Lower lobe of right lung (tissue), 2 donors: Measurements from ENCODE around the gene CMKLR1. TPM values are rescaled to one million over a fixed set of nuclear protein-coding genes. Genes with fewer than 3 reads are reported as not detected.
A peak's percentile ranks its signal among the peaks of the same experiment; 100 is the strongest.

Source experiments
- ATAC-seq, 2 donors: fragments of 200-7000 bp; cut with Tn5 transposase; one replicate each; pipeline ENCODE4 v1.9.1; 2020 to 2022; ENCODE audit warnings: mild to moderate bottlenecking in 2 of 2, moderate library complexity in 2 of 2
- DNase-seq: peaks from one replicate; pipeline ENCODE4 v3.0.0-alpha.2; 2020
- H3K27ac ChIP-seq: fragments of 200-600 bp; one replicate; pipeline ENCODE4 v1.8.0; 2022
- H3K27me3 ChIP-seq: fragments of 200-600 bp; one replicate; pipeline ENCODE4 v1.8.0; 2022; ENCODE audit warnings: low read depth
- H3K36me3 ChIP-seq: fragments of 200-600 bp; one replicate; pipeline ENCODE4 v1.8.0; 2022; ENCODE audit warnings: mild to moderate bottlenecking
- H3K4me1 ChIP-seq: fragments of 200-600 bp; one replicate; pipeline ENCODE4 v1.8.0; 2022
- H3K4me3 ChIP-seq: fragments of 200-600 bp; one replicate; pipeline ENCODE4 v1.8.0; 2022; ENCODE audit warnings: mild to moderate bottlenecking
- H3K9me3 ChIP-seq: fragments of 200-600 bp; one replicate; pipeline ENCODE4 v1.8.0; 2022
- CTCF ChIP-seq: fragments of 200-600 bp; IDR thresholded peaks from one replicate; pipeline ENCODE4 v1.8.0; 2022; ENCODE audit warnings: antibody characterized with exemption, mild to moderate bottlenecking
- intact Hi-C: fragments of 100-400 bp; cut with DNase I; formaldehyde crosslinking; loops from one replicate; pipeline ENCODE4 v1.11.0; 2022
- total RNA-seq: library from RNA; stranded (reverse); fragmentation: NEBNext Ultra II Directional; extraction: Animal tissue kit (Norgen Biotek cat#: 25700); gene quantifications from one replicate; pipeline ENCODE4 v1.2.1, GENCODE V29; 2021
- donor health status: DM: no; HTN: yes; CAD: no; lungs with severe emphysema.

CMKLR1 gene
- total RNA-seq, 1 donor from 2014 or later = 25.6 TPM

DNA sequence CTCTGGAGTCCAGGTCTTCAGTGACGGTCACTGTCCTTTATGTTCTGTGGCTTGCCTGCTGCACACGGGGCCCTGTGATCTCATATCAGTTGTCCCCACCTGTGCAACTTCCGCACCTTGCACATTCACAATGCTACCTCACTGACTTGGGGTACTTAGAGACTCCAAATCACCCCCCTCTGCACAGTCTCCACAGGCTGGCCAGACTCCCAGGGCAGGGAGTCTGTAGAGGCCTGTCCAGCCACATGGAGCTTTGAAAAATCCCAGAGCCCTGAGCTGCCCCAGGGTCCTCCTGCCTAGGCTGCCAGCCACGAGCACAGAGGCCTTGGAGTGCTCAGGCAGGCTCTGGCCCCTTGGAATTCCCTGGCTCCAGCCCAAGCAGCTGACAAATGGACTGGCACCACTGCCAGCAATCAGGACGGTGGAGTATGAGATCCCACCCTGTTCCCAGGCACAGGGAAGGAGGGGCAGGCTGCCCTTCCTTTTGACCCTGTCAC is 26.4 kb downstream of the CMKLR1 start:
- no peaks in the 10 kb centered on the region for H3K36me3 ChIP-seq
- DNase-seq (peak; percentile 69), ATAC-seq (peak; percentile 61 to 75)
- TF ChIP-seq CTCF = no peak
- H3K4me1 ChIP-seq = peaks cover 89% of the 10 kb centered on the region
- intact Hi-C loops = no loop called here
- H3K27ac ChIP-seq = peak overlapping the region; percentile 83
- H3K27me3 ChIP-seq = no peaks in the 10 kb centered on the region
- no peak overlapping the region for H3K4me3 ChIP-seq
- no peaks in the 10 kb centered on the region for H3K9me3 ChIP-seq

DNA sequence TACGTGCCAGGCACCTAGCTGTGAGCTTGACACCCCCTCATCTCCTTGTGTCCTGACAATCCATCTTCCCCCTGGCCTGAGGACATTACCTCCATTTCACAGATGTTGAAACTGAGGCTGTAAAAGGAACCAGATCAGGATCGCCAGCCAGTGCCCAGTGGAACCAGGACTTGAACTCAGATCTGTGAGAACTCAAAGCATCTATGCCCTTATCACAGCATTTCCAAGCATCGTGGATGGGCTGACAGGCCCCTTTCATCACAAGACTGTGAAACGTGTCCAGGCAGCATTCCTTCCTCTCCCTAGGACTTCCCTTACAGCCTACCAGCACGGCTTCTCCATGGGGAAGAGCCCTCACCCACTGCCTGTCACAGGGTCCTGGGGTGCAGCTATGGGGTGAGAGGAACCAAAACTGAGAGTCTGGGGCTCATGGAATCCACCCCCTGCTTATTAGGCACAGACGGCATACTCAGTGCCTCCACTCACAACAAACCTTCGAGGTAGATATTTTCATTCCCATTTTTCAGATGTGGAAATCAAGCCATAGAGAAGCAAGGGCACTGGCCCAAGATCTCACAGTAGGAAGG is 26.9 kb downstream of the CMKLR1 start:
- DNase-seq = no peak
- intact Hi-C loops = no loop called here
- Histone ChIP-seq H3K27ac (peak overlapping the region; percentile 83), H3K4me1 (peaks cover 90% of the 10 kb centered on the region), H3K27me3 (no peaks in the 10 kb centered on the region), H3K4me3 (no peak overlapping the region), H3K36me3 (no peaks in the 10 kb centered on the region), H3K9me3 (no peaks in the 10 kb centered on the region)
- no peak for ATAC-seq
- TF ChIP-seq CTCF = no peak

DNA sequence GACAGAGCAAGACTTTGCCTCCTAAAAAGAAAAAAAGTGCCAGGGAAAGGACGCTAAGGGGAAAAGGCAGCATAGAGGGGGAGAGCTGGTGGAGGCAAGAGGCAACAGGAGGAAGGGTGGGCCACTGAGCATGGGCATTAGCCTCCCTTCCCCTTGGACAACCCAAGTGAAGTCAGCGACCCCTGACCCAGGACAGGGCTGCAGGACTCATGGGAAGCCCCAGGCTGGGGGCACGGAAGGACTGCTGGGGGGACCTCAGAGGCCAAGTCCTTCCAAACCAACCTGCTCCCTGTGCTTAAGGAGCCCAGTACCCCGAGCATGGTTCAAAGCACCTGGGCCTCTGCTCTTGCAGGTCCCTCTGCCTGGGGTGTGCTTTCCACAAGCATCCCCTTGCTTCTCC is 27.5 kb downstream of the CMKLR1 start:
- ATAC-seq = no peak
- DNase-seq = no peak
- no peaks in the 10 kb centered on the region for H3K27me3 ChIP-seq
- intact Hi-C loops = no loop called here
- H3K9me3 ChIP-seq = no peaks in the 10 kb centered on the region
- H3K36me3 ChIP-seq = no peaks in the 10 kb centered on the region
- H3K27ac ChIP-seq = peak overlapping the region; percentile 83
- TF ChIP-seq CTCF = no peak
- H3K4me1 ChIP-seq = peaks cover 90% of the 10 kb centered on the region
- no peak overlapping the region for H3K4me3 ChIP-seq

DNA sequence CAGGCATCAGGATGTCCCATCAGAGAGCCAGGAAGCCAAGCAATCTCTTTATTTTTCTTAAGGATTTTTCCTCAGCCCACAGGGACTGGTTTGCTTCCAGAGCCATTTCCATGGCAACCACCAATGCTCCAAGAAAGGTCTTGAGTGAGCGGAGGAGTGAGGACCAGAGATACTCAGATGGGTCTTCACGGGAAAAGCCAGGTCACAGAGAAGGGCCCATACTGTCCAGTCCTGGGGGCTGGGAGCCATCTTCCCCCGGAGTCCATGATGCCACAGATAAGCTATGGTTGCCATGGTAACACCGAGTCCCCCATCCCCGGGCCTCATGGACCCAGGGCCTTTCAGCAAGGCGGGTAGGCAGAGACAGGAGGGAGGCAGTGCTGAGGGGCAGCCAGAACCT is 28.6 kb downstream of the CMKLR1 start:
- DNase-seq (no peak), ATAC-seq (no peak)
- no peaks in the 10 kb centered on the region for H3K27me3 ChIP-seq
- intact Hi-C loops = no loop called here
- H3K36me3 ChIP-seq = no peaks in the 10 kb centered on the region
- H3K9me3 ChIP-seq = no peaks in the 10 kb centered on the region
- H3K27ac ChIP-seq = no peak overlapping the region
- TF ChIP-seq CTCF = no peak
- H3K4me1 ChIP-seq = peaks cover 90% of the 10 kb centered on the region
- no peak overlapping the region for H3K4me3 ChIP-seq

- Histone ChIP-seq H3K36me3 (no peaks in the 10 kb centered on the region), H3K4me3 (no peak overlapping the region), H3K27ac (no peak overlapping the region), H3K9me3 (no peaks in the 10 kb centered on the region), H3K4me1 (peaks cover 90% of the 10 kb centered on the region), H3K27me3 (no peaks in the 10 kb centered on the region)
- DNase-seq (no peak), ATAC-seq (no peak)
- no peak for TF ChIP-seq CTCF
- intact Hi-C loops = no loop called here
Observed at GRCh38 chr12:108309674-108310312, 29.3 kb downstream of the CMKLR1 start.
